HG02759 (cell line): ENCODE data around the gene KIR2DL1.
"Not testable (repeated sequence)": the region's sequence is repeated elsewhere in the genome, so short reads cannot be mapped to it uniquely, and the experiment has no call there.

ENCODE experiments used
- ATAC-seq: cut with Tn5 transposase; IDR thresholded peaks from one replicate; pipeline ENCODE4 v1.9.1; 2021; ENCODE audit warnings: mild to moderate bottlenecking, moderate library complexity; ENCODE audit not compliant: unreplicated experiment

The KIR2DL1 gene

DNA sequence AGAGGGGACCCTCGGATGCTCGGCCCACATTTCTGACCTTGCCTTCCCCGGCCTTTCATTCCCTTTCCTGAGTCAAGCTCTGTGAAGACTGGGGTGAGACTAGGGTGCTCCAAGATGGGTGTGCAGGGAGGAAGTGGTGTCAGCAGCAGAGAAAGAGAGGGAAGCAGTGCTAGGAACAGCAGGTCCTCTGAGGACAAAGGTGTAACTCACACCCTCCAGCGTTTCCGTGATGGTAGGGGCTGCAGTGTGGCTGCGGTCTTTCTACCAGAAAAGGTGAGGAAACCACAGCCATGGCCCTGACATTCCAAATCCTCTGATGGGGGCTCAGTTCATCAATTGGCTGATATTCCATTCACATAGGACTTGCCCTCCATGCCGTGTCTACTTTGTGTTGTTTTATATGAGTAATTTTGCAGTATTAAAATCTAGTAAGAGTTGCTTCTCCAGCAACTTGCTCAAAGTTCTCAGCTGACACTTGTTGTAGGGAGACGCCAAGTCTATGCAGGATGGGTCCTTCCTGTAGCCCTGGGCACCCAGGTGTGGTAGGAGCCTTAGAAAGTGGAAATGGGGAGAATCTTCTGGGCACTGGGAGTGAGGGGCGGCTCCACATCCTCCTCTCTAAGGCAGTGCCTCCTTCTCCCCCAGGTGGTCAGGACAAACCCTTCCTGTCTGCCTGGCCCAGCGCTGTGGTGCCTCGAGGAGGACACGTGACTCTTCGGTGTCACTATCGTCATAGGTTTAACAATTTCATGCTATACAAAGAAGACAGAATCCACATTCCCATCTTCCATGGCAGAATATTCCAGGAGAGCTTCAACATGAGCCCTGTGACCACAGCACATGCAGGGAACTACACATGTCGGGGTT lies 48.3 kb downstream of the KIR2DL1 start:
- ATAC-seq: no peak

DNA sequence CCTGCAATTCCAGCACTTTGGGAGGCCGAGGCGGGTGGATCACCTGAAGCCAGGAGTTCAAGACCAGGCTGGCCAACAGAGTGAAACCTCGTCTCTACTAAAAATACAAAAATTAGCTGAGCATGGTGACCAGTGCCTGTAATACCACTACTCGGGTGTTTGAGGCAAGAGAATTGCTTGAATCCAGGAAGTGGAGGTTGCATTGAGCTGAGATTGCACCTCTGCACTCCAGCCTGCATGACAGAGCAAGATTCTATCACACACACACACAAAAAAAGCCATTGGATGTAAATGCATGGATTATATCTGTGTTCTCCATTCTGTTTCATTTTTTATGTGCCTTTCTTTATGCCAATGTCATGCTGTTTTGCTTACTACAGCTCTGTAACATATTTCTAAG lies 54.8 kb downstream of the KIR2DL1 start:
- not testable (repeated sequence) for ATAC-seq

DNA sequence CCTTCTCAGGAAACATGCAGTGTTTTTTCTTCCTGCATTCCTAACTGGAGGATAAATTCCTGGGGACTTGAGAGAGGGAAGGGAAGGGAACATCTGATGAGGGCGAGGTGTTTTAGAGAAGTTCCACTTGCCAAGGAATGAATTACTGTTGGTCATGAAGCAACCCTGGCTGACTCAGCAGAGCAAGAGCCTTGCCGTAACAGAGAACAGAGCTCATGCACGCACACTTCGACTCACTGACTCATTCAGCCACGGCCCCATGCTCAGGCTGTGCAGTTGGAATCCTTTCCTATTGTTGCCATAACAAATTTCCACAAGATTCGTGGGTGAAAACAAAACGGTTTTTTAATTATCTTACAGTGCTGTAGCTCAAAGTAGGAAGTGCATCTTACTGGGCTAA lies 55.7 kb downstream of the KIR2DL1 start:
- ATAC-seq: not testable (repeated sequence)

DNA sequence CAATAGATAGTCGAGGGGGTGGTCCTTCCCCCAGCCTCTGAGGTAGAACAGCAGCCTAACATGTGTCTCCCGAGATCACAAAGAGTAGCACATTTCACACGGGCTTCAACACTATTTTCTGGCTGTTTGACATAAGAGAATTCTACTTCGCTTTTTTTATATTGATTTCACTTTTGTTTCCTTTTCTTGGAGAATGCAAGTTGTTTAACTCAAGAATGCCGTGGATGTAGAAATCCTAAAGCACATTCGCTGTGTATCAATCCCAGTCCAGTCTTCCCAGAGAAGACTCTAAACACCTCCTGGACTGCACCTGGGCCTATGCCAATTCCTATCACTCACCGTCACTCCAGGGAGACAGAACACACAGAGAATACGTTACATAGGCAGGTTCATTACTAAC lies 58.5 kb downstream of the KIR2DL1 start:
- not testable (repeated sequence) for ATAC-seq

DNA sequence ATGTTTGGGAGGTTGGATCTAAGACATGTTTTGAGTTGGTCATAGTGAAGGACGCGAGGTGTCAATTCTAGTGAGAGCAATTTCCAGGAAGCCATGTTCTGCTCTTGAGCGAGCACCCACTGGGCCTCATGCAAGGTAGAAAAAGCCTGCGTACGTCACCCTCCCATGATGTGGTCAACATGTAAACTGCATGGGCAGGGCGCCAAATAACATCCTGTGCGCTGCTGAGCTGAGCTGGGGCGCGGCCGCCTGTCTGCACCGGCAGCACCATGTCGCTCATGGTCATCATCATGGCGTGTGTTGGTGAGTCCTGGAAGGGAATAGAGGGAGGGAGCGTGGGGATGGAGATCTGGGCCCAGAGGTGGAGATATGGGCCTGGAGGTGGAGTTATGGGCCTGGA lies 62.9 kb downstream of the KIR2DL1 start, which contains the start of gene KIR2DS4:
KIR2DS4 (plus strand) TSS at position 181 of the 400 bp plus-strand sequence.
- ATAC-seq: not testable (repeated sequence)
